ENCODE data around the gene STARD5. TPM values are rescaled to one million over a fixed set of nuclear protein-coding genes. Genes with fewer than 3 reads are reported as not detected.
A peak's percentile ranks its signal among the peaks of the same experiment; 100 is the strongest.
"Not testable (repeated sequence)": the region's sequence is repeated elsewhere in the genome, so short reads cannot be mapped to it uniquely, and the experiment has no call there.

The STARD5 gene
- polyA plus RNA-seq, 4 donors, result 2.9 to 4.6 (median 4.3) TPM

DNA sequence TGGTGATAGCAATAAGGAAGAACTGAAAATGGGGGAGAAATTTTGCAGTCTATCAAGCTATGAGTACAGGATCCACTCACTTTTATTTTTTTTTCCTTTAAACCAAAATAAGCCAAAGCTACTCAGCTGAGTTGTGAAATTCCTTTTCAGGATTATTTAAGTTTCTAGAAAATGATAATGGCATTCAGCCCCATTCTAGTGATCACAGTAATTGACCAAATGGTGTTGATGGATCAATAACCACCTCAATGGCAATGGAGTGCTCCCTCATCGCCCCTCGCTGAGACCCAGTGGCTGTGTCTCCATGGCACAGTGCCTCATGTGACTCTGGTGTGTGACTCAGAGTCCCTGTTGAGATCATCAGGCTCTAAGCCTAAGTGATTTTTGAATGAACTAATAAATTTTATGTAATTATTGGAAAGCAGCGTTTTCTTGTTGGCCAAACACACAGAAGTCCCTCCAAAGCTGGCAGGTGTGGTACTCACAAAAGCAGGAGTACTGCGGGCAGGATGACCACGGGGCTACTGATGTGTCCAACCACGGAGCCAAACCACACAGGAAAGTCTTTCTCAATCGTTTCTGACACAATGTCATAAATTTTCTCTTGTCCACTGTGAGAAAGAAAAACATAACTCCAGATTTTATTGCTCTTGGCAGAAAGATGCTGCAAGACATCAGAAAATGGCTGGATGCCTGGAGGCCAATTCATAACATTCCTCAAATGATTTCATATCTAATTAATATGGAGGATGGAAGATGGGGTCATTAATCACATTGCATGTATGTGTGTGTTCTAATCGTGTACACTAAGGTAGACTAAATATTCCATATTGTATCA is 14.4 kb upstream of the STARD5 start:
- peak in 2 of 4 donors; percentile 22 to 29 for DNase-seq (ENCODE audit: low read depth in 4 of 4, low spot score in 3 of 4)

GRCh38 chr15:81337713-81338157 is 13.8 kb upstream of the STARD5 start:
- no peak for DNase-seq (ENCODE audit: low read depth in 4 of 4, low spot score in 3 of 4)

DNA sequence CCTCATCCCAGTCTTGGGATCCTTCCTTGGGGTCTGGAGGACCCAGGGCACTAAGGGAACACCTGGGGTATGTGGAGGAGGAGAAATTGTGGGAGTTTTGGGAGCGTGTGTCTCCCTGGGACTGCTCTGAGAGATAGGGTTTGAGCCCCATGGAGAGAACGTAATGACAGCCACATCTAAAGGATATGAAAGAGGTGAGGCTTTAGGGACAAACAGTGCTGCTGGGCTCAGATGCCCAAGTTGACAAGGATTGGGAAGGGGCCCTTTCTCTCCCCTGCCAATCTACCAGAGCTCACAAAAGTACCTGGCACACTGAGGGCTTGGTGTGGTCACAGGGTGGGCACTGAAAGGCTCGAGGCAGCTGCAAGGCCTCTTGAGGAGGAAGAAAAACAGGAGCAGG is 13.3 kb upstream of the STARD5 start:
- DNase-seq (ENCODE audit: low read depth in 4 of 4, low spot score in 3 of 4), result no peak

DNA sequence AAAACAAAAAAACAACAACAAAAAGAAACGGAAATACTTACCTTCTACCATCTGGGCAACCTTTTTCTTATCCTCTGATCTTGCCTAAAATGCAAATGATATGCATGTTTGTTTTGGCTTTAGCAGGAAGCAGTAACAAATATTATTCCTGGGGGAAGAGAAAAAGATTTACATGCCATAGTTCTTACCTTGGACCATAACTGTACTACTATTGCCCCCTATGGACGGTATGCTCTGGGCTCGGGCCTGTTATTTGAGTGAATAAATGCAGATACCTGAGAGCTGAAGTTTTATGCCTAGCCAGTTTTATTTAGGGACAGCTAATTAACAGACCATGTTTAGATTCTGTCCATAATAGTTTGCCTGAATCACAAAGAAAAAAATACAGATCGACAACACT is 12.6 kb upstream of the STARD5 start:
- no peak for DNase-seq (ENCODE audit: low read depth in 4 of 4, low spot score in 3 of 4)

- DNase-seq (ENCODE audit: low read depth in 4 of 4, low spot score in 3 of 4), result no peak
Measured at GRCh38 chr15:81335631-81336030, 11.7 kb upstream of the STARD5 start.

DNA sequence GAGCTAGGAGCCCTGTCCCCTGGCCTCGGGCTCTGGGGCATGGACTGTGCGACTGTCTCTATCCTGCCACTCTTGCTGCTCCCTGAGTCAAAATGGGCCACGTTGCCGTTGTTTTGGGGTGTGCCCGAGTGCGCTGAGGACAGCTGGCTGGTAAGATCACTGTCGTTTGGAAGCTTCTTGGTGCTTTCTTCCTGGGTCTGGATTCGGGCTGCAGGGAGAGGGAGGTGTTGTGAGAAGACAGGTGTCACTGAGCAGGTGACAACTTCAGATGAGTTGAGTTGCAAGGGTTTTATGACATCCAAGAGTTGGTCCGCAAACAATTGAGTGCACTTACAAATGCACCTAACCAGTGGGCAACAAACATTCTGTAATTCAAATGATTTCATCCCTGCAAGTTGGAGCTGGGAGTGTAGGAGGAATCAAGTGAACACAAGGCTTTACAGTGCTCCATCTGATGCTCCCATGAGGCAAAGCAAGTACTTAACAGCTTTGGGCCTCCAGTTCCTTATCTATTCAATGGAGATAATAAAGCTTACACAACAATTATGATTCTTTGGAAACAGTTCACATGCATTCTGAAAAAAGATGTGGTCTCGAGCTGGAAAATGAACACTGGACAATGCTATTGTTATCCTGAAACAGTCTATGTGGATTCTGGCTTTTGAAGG is 11.0 kb upstream of the STARD5 start:
- DNase-seq (ENCODE audit: low read depth in 4 of 4, low spot score in 3 of 4), result no peak

GRCh38 chr15:81333363-81333762 is 9.4 kb upstream of the STARD5 start:
- DNase-seq (ENCODE audit: low read depth in 4 of 4, low spot score in 3 of 4), result no peak

- no peak for DNase-seq (ENCODE audit: low read depth in 4 of 4, low spot score in 3 of 4)
Measured at GRCh38 chr15:81332326-81332725, 8.4 kb upstream of the STARD5 start.

- DNase-seq (ENCODE audit: low read depth in 4 of 4, low spot score in 3 of 4), result no peak
Measured at GRCh38 chr15:81331600-81331999, 7.7 kb upstream of the STARD5 start.

DNA sequence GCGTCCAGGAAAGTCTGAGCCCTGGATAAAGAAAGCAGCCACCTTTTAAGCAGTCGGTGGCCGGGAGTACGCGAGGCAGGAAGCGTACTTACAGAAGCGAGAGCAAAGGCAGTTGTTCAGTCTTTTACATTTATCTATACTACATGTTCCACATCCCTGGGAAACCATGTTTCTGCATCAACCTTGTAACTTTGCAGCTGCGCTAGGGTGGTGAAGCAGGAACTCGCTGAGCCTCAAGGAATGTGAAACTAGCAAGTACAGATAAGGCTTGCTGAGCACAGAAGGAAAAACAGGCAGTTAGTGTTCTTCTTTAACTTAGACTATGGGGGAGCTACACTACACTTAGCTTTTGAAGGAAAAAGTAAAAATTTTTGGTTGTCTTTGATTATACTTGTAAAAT is 7.2 kb upstream of the STARD5 start:
- not testable (repeated sequence) for DNase-seq (ENCODE audit: low read depth in 4 of 4, low spot score in 3 of 4)

DNA sequence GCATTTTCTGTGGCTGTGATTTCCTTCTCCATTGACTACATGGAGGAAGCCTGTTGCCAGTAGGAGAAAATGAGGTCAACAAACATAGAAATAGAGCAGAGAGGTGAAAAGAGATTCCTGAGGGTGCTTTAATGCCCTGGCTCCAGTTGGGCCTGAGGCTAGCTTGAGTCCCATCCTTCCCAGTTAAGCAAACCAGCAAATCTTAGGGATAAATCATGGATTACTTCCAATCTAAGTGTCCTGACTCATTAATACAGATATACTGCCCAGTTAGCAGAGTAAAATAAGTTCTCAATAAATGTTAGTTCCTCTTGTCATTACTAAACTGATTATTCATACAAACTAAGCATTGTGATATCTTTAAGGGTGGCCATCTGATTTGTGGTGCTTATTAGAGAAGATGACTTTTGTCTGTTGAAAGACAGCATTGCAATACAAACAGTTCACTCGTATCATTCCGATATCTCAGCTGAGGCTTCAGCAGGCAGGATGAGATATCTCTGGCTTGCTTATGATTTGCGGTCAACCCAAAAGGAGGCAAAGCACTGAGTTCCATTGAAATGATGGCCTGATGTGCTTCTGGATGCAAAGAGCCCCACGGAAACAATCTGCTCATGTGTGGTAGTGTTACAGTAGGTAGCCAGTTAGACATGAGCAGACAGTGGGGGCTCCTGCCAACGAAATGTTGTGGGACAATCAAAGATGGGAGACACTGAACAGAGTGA is 6.6 kb upstream of the STARD5 start:
- DNase-seq (ENCODE audit: low read depth in 4 of 4, low spot score in 3 of 4), result no peak

GRCh38 chr15:81329446-81329845 is 5.5 kb upstream of the STARD5 start:
- no peak for DNase-seq (ENCODE audit: low read depth in 4 of 4, low spot score in 3 of 4)

- DNase-seq (ENCODE audit: low read depth in 4 of 4, low spot score in 3 of 4), result no peak
Measured at GRCh38 chr15:81327516-81327915, 3.6 kb upstream of the STARD5 start.

DNA sequence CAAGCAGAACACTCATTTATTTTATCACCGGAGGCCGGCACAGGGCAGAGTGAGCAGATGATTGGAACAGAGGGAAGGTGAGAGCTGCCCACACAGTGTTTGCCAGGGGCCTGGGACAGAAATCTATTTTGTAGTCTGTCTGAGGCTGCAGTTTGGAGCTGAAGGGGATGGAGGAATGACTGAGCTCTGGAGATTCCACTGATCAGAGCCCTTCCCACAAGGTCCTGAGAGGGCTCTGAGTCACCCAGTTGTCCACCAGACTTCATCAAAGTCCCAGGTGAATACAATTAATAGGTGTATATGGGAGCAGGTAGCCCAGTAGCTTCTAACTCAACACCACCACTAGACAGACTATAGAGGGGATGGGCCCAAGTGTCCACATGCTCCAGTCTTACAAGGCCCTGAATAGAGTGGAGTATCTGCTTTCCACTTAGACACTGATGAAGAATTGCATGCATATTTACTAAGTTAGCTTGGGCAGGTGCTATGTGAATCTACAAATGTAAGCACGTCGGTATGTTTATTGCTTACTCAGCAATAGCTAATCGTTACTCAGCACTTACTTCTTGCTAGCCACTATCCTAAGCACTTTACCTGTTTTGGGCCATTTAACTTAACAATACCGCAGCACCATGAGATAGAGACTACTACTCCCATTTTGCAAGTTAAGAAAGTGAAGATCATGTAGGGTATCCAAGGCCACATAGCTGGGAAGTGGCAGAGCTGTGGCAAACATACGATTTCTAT is 2.7 kb upstream of the STARD5 start:
- DNase-seq (ENCODE audit: low read depth in 4 of 4, low spot score in 3 of 4), result no peak

- no peak for DNase-seq (ENCODE audit: low read depth in 4 of 4, low spot score in 3 of 4)
Measured at GRCh38 chr15:81323559-81323943, 390 bp downstream of the STARD5 start.

DNA sequence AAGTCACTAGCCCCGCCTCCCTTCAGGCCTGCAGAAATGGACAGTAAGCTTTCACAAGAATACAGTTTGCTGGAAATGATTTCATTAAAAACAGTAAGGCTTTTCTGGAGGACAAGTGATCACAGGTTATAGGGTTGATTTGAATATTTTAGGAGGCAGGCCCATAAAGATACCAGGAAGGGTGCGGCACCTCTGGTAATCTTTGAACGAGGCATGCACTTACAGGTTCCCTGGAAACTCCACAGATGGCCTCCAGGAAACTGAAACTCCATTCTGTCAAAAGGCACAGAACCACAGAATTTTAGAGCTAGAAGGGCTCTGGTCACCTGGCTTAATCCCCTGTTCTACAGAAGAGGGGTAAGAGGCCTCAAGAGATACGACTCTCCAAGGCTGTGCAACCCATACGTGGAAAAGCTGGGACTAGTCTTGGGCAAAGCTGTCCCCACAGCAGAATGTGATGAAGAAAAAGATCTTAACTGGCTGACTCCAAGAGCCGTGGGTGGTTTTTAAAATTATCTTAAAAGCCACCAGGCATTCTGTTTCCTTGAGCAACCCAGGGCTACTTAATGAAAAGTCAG is 1.2 kb downstream of the STARD5 start:
- DNase-seq (ENCODE audit: low read depth in 4 of 4, low spot score in 3 of 4), result no peak

- DNase-seq (ENCODE audit: low read depth in 4 of 4, low spot score in 3 of 4), result no peak
Measured at GRCh38 chr15:81321667-81322066, 2.3 kb downstream of the STARD5 start.

DNA sequence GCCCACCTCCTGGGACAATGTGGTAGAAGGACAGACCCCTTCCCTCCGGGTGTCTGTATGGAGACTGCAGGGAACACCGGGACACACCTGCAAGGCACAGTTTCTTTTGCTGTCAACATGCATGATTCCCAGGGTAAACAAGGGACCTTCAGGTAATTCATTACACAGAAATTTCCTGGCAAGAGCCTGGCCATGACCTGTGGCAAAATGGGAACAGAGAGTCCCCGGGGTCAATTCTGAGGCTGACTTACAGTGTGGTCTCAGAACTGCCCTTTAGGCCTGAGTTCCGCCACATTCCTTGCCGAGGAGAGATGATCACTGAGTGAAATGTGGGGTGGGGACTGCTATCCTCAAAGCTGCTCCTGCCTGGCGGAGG is 6.3 kb downstream of the STARD5 start:
- no peak for DNase-seq (ENCODE audit: low read depth in 4 of 4, low spot score in 3 of 4)

GRCh38 chr15:81316267-81316666 is 7.7 kb downstream of the STARD5 start:
- no peak for DNase-seq (ENCODE audit: low read depth in 4 of 4, low spot score in 3 of 4)

- no peak for DNase-seq (ENCODE audit: low read depth in 4 of 4, low spot score in 3 of 4)
Measured at GRCh38 chr15:81315452-81316175, 8.3 kb downstream of the STARD5 start.

All from left renal pelvis (tissue), 4 donors.